ENCODE measurements around the gene CD4. TPM values are rescaled to one million over a fixed set of nuclear protein-coding genes. Genes with fewer than 3 reads are reported as not detected.

The CD4 gene
- total RNA-seq, 1 donor from 2014 or later = 0.10 TPM

GRCh38 chr12:6828781-6829535, 39.6 kb downstream of the CD4 start:
- DNase-seq (ENCODE audit: low read depth) = no peak

GRCh38 chr12:6829536-6830220, 40.4 kb downstream of the CD4 start:
- DNase-seq (ENCODE audit: low read depth) = peak; percentile 11

GRCh38 chr12:6830286-6830890, 41.1 kb downstream of the CD4 start:
- DNase-seq (ENCODE audit: low read depth) = no peak

DNA sequence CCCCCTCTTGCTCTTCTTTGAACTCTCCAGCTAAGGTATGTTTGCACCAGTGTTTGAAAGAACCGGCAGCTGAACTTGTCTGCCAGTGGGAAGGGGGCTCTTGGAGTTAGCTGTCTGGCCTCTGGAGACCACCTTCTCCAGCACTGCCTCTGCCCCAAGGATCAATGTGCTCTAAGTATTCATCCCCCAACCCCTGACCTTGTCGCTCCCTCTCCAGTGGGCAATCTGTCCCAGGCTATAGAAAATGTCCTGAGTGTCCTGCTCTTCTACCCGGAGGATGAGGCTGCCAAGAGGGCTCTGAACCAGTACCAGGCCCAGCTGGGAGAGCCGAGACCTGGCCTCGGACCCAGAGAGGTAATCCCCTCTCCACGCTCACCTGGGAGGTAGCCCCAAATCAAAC, 41.7 kb downstream of the CD4 start:
- no peak for DNase-seq (ENCODE audit: low read depth)

DNA sequence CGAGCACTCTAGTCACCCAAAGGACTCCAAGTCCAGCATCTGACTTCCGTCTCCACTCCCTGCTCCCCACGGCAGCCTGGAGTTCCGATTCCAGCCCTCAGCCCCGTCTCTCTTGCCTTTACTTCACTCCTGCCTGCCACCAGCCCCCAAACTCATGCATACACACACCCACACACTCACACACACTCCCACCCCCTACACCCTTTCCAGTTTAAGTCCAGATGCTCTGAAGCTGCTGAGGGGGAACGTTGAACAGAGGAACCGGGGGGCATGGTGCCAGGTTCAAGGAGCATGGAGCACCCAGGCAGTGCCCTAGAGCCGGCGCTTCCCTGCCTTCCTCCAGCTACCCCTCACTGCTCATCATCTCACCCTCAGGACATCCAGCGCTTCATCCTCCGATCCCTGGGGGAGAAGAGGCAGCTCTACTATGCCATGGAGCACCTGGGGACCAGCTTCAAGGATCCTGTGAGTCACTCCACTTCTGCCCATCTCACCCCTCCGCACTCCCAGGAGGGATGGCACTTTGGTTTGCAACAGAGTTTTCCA, 42.2 kb downstream of the CD4 start:
- no peak for DNase-seq (ENCODE audit: low read depth)

DNA sequence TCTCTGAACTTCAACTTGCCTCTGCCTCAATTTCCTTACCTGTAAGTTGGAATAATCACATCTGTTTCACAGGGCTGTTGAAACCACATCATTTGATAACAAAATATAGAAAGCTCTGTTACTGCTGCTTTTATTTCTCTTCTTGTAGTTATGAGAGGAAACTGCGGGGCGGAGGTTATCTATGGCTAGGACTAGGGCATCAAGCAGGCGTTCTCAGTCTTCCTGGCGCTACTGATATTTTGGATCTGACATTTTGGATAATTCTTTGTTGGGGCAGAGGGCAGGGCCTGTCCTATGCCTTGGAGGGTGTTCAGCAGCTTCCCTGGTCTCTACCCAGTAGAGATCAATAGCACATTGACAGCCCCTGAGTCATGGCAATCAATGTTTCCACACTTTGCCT, 42.8 kb downstream of the CD4 start:
- no peak for DNase-seq (ENCODE audit: low read depth)

- DNase-seq (ENCODE audit: low read depth) = no peak
These were observed 44.0 kb downstream of the CD4 start for GRCh38 chr12:6833189-6833890.

DNA sequence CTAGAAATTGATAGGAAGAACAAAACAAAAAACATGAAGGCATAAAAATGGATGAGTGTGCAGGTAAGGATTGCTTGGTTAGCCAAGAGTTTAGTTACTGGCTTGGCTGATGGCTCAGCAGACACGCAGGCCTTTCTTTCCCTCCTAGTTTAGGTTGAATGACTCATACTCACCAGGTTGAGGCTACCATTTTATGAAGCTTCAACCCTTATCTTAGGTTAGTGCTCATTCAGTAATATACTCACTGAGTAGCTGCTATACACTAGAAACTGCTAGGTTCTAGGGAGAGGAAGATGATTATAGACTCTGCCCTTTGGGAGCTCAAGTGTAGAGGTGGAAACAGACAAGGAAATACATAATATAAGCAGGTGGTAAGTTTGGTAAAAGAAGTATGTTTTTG, 44.9 kb downstream of the CD4 start:
- DNase-seq (ENCODE audit: low read depth) = peak; percentile 25

DNA sequence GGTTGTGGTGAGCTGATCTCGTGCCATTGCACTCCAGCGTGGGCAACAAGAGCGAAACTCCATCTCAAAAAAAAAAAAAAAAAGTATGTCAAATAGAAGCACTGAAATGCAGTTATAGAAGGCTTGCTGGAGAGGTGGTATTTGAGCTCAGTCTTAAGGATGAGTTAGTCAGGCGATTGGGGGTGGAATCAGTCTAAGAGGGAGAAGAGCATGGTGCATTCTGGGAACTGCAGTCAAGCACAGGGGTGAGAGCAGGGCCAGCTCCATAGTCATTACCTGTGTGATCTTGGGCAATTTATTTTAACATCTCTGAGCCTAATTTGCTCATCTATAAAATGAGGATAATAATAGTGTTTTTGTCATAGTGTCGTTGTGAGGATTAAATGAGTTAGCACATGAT, 45.5 kb downstream of the CD4 start:
- DNase-seq (ENCODE audit: low read depth) = no peak

DNA sequence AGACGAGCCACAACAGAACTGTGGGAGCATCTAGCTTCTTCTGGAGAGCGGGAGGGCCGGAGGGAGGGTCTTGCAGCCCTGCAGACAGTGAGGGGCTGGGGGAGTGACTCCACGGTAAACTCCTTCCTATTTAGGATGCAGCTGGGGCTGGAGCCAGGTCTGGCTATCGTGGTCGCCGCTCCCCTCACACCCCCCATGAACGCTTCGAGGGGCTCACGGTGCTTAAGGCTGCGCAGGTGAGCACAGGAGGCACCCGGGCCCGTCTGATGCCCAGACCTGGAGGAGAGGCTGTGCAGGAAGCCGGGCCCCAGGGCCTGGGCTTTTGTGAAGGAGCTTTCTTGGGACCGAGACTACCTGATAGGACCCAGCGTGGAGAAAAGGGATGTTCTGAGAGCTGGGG, 47.5 kb downstream of the CD4 start:
- no peak for DNase-seq (ENCODE audit: low read depth)

DNA sequence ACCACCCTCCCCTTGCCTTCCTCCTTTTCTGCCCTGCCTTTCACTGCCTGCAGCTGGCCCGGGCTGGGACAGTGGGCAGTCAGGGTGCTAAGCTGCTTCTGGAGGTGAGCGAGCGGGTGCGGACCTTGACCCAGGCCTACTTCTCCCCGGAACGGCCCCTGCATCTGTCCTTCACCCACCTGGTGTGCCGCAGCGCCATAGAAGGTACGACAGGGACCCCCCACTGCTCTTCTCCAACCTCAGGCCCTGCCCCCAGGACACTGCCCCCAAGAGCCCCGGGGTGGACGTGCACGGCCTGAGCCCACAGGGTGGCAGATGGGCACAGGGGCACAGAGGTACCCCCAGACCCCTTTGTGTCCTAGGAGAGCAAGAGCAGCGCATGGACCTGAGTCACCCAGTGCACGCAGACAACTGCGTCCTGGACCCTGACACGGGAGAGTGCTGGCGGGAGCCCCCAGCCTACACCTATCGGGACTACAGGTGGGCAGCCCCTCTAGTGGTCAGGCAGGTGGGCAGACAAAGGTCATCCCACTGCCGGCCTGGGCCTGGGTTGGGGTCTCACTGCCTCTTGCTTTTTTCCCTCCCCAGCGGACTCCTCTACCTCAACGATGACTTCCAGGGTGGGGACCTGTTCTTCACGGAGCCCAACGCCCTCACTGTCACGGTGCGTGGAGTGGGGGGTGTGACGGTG, 48.2 kb downstream of the CD4 start:
- DNase-seq (ENCODE audit: low read depth) = no peak

GRCh38 chr12:6838854-6839253, 49.5 kb downstream of the CD4 start:
- DNase-seq (ENCODE audit: low read depth) = no peak

- no peak for DNase-seq (ENCODE audit: low read depth)
These were observed 50.3 kb downstream of the CD4 start for GRCh38 chr12:6839482-6840201.

GRCh38 chr12:6840330-6840729, 51.0 kb downstream of the CD4 start:
- DNase-seq (ENCODE audit: low read depth) = no peak

DNA sequence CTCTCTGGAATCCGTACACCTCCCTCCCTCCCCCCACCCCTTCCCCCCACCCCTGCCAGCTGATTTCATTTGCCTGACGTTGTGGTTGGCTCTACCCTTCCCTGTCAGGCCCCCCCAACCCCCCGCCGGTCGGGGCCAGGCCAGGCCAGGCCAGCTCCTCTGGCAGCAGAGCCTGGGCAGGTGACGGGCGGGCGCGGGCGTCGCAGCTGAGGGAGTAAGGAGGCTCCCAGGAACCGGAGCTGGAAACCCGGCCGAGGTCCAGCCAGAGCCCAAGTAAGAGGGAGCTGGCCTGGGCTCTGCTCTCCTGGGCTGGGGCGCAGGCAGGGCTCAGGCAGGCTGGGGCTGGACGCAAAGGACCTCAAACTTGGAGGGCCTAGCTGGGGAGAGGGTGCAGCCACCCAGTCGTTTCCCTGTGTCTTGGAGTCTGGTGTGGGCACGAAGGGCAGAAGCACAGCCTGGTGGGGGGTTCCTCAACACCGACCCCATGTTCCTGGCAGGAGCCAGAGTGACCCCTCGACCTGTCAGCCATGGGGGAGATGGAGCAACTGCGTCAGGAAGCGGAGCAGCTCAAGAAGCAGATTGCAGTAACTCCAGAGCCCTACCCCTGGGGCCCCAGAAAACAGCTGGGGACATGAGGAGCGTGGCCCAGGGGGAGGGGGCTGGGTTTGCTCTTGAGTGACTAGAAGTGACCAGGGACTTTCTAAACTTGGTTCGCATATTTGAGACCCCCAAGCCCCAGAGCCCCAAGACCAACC, 51.6 kb downstream of the CD4 start, which contains the start of gene GNB3:
Gene GNB3 (plus strand): TSS at position 165 of the 755 bp plus-strand sequence. CDS start 363 bp downstream, at position 528.
- no peak for DNase-seq (ENCODE audit: low read depth)

GRCh38 chr12:6842075-6842474, 52.7 kb downstream of the CD4 start:
- DNase-seq (ENCODE audit: low read depth) = no peak

DNA sequence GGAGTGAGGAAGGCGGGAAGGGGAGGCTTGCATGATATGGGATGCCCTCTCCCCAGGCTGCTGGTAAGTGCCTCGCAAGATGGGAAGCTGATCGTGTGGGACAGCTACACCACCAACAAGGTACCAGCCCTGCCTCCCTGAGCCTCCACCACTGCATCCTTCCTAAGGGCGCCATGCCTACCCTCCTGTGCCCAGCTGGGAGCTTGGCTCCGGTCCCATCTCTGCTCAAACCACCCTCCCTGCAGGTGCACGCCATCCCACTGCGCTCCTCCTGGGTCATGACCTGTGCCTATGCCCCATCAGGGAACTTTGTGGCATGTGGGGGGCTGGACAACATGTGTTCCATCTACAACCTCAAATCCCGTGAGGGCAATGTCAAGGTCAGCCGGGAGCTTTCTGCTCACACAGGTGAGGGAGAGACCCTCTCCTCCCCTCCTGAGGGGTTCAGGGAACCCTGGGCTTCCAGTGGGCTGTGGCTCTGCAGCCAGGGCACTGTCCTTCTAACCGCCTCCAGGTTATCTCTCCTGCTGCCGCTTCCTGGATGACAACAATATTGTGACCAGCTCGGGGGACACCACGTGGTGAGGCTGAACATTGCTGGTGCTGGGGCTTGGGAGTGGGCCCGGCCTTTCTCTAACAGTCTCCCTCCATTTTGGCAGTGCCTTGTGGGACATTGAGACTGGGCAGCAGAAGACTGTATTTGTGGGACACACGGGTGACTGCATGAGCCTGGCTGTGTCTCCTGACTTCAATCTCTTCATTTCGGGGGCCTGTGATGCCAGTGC, 54.0 kb downstream of the CD4 start:
- DNase-seq (ENCODE audit: low read depth) = no peak

- DNase-seq (ENCODE audit: low read depth) = no peak
These were observed 56.1 kb downstream of the CD4 start for GRCh38 chr12:6845395-6845794.

DNA sequence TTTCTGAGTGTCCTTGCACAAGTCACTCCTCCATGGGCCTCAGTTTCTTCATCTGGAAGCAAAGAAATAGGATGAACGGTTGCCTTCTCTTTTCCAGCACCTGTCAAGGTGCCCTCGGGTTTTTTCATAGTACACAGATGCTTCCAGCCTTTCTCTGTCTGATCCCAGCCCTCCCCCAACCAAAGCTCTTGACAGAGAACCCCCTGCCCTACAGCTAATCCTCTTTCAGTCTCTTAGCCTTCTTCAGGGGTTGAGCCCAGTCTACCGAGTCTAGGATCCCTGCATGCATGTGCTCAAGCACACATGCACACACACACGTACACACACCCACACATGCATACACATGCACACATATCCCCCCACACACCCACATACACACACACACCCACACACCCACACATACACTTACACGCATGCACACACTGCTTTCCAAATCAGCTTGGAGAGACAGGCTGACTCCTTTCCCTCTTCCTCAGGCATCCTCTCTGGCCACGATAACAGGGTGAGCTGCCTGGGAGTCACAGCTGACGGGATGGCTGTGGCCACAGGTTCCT, 57.1 kb downstream of the CD4 start:
- DNase-seq (ENCODE audit: low read depth) = no peak

Data from renal cortical epithelial cell (primary cell).